GM18868 (cell line): Measurements from ENCODE around the gene CBFB.
A peak's percentile ranks its signal among the peaks of the same experiment; 100 is the strongest.
"Not testable (repeated sequence)": the region's sequence is repeated elsewhere in the genome, so short reads cannot be mapped to it uniquely, and the experiment has no call there.

Source experiments
- ATAC-seq: cut with Tn5 transposase; IDR thresholded peaks from one replicate; pipeline ENCODE4 v1.9.1; 2021; ENCODE audit warnings: mild to moderate bottlenecking, moderate library complexity; ENCODE audit not compliant: unreplicated experiment

Gene CBFB

GRCh38 chr16:67040166-67040565, 11.2 kb downstream of the CBFB start:
- no peak for ATAC-seq

DNA sequence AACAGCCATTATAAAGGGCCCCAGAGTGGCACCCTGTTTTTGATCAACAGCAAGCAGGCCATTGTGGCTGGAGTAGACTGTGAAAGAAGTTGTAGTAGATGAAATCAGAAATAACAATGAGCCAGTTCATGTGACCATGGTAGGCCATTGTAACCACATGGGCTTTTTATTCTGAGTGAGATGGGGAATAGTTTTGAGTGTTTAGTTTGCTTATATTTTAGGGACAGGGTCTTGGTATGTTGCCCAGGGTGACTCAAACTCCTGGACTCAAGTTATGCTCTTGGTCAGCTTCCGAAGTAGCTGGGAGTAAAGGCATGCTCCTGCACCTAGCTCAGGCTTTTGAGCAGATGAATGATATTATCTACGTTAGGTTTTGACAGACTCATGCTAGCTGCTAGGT, 12.0 kb downstream of the CBFB start:
- ATAC-seq = no peak

GRCh38 chr16:67041520-67041919, 12.6 kb downstream of the CBFB start:
- not testable (repeated sequence) for ATAC-seq

- no peak for ATAC-seq
These were observed 14.5 kb downstream of the CBFB start for GRCh38 chr16:67043420-67043819.

GRCh38 chr16:67050796-67051195, 21.8 kb downstream of the CBFB start:
- no peak for ATAC-seq

- ATAC-seq = no peak
These were observed 23.4 kb downstream of the CBFB start for GRCh38 chr16:67052399-67052798.

DNA sequence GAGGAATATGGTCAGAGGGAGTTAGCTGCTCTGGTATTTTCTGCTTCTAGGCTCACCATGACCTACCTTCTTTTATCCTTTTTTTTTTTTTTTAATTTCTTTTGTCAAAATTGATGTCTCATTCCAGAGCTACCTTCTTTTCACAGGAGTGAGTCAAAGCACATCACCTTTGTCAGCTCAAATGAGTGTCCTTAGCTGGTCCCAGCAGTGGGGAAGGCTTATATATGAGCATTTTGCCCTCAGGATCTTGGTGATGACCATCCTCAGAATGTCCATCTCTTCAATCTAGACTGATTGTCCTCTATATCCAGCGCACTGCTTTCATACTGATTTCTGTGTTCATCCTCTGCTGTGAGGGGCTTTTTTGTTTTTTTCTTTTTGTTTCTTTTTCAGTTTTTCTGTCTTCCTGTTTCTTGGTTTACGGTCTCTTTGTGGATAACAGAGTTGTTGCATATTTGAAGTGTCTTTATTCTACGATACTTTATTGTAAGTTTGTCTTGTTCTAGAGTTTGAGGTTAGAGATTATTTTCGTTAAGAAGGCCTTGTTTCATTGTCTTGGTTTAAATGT, 24.9 kb downstream of the CBFB start:
- no peak for ATAC-seq

DNA sequence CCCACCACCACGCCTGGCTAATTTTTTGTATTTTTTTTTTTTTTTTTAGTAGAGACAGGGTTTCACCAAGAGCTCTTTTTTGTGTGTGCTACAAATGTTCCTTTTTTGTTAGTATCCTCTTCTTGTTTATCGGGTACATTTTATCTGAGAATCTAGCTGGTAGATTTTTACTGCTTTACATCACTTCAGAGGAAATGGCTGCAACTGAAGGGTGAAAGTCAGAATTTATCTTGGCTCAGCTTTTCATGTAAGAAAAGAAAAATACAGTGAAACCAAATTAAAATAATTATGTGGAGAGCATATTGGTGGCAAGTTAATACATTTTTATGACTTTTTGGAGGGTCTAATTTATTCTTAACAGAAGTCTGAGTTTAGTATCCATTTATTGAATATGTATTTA, 26.0 kb downstream of the CBFB start:
- no peak for ATAC-seq

DNA sequence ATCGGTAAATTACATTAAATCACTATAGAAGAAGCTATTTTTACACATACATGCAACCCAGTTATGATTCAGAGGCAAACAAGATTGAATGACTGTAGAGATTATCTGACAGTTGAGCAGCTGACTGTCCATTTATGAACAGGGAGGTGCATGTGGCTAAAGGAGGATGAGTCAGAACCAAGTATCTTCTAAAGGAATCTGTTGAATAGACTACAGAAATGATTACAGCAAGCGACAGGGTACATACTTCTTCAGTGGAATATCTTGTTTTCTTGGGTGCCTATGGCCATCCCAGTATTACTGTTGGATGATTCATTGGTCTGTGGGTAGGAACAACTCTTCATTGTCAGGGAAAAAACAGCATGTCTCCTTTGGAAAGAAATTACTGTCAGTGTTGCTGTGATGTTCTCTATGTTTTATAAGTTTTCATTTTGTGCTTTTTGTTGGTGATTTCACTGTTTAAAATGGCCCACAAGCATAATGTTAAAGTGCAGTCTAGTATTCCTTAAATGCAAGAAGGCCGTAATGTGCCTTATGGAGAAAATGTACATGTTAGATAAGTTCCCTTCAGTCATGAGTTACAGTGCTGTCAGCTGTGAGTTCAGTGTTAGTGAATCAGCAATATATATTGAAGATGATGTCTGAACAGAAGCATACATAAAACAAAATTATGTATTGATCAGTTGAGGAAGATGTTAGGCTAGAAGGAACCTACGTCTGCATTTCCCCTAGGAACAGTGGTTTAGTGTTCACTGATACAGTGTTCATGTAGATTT, 27.0 kb downstream of the CBFB start:
- ATAC-seq = peak; percentile 86

DNA sequence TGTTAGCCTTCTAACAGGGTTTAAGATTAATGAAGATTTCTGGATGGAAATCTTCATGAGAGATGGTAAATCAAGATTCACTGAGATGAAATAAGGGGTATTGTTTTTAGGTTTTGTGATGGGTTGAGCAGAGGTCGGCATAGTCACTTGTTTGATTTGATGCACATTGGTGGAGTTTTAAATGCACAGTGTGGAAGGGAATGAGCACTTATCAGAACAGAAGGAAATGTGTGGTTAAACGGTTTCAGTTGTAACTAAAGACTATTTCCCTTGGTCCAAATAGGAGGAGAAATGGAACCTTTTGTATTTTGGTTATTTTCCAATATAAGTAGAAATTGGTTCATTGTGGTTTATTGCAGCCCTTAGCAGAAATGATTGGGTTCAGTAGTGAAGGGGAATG, 34.1 kb downstream of the CBFB start:
- no peak for ATAC-seq

- ATAC-seq = no peak
These were observed 39.3 kb downstream of the CBFB start for GRCh38 chr16:67068212-67068753.

DNA sequence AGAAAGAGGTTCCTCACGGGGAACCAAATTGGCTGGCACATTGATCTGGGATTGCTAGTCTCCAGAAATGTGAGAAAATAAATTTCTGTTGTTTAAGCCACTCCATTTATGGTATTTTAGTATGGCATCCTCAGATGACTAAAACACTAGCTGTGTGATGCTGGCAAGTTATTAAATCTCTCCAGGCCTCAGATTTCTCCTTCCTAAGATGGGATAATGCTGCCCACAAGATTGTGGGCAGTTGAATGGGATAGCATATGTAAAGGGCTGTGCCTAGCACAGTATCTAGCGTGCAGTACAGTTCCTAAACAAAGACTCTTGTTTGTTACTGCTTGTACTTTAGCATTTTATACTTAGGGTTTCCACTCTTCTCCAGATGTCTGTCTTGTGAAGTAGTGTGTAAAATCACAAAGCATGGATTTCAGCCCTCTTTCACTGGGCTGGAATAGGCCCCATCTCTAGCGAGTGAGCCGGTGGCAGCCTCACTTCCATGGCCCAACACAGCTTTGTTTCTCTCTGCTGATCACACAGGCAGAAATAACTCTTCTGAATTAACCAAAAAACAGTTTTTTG, 42.6 kb downstream of the CBFB start:
- no peak for ATAC-seq

DNA sequence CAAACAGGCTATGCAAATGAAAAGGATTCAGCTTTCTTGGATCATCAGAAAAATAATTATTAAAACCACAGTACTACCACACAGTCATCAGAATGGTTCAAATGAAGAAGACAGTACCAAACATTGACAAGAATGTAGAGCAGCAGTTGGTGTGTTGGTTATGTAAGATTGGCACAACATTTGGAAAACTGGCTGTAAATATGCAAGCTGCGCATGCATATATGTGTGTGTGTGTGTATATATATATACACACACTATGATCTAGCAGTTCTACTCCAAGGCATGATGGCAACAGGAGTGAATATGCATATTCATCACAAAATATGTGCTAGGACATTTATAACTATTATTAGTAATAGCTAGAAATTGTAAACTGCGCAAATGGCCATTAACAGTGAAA, 46.4 kb downstream of the CBFB start:
- ATAC-seq = no peak

GRCh38 chr16:67077871-67078270, 48.9 kb downstream of the CBFB start:
- no peak for ATAC-seq

- no peak for ATAC-seq
These were observed 53.2 kb downstream of the CBFB start for GRCh38 chr16:67082100-67082499.

DNA sequence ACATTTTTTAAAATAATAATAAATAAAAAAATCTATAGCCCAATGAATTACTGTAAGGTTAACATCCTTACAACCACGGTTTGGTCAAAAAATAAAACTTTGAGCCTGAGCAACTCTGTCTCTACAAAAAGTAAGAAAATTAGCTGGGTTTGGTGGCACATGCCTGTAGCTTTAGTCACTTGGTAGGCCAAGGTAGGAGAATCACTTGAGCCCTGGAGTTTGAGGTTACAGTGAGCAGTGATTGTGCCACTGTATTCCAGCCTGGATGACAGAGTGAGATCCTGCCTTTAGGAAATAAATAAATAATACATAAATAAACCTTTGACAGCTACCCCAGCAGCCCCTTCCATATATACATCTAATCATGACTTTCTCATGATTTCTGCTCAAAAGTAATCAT, 53.9 kb downstream of the CBFB start:
- ATAC-seq = no peak

DNA sequence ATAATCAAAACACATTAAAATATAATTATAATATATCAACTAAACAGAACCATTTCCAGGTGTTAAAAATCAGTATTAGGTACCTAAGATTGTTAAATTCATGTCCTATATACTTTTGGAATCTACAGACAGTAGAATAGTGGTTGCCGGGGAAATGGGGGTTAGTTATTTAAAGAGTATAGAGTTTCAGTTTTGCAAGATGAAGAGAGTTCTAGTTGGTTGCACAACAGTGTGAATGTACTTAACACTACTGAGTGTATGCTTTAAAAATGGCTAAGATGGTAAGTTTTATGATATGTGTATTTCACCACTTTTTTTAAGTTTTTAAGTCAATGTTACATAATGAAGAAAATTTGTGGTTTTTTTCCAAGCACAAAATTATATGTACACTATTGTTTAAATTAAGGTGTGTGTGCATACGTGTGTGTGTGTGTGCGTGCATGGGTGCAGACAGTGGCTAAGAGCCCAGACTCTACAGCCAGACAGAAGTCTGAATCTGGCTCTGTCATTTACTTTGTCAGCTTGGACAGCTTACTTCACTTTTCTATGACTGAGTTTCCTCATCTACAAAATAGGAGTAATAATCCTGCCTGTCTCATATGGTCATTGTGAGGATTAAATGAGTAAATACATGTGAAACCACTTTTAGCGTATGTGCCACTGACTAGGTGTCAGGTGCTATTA, 55.5 kb downstream of the CBFB start:
- peak; percentile 90 for ATAC-seq

- ATAC-seq = no peak
These were observed 57.9 kb downstream of the CBFB start for GRCh38 chr16:67086822-67087221.

DNA sequence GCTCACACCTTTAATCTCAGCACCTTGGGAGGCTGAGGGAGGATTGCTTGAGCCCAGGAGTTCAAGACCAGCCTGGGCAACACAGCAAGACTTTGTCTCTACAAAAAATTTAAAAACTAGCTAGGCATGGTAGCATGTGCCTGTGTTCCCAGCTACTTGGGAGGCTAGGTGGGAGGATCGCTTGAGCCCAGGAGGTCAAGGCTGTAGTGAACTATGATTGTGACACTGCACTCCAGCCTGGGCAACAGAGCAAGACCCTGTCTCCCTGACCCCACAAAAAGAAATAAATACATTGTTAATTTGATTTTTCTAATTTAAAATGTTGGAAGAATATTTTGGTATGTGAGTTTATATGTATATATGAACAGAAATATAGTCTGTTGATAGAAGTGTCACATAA, 58.3 kb downstream of the CBFB start:
- no peak for ATAC-seq

GRCh38 chr16:67087803-67088202, 58.9 kb downstream of the CBFB start:
- ATAC-seq = no peak

DNA sequence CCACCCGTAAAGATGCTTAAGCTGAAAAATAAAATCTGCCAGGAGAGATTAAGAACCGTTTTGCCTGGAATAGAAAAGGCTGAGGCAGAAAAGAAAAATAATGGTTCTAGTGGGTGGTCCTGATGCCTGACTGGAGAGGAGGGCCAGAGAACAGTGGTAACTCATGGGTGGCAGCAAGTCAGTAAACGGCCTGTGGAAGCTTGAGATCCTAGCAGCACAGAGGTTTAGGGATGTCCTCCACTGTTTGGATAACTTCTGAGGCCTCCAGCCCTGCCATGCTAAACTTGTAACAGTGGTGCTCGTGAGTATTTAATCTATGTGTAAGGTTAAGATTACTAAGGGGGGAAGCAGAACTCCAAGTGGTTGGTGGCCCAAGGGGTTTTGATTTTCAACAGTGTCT, 59.6 kb downstream of the CBFB start:
- no peak for ATAC-seq

- no peak for ATAC-seq
These were observed 60.2 kb downstream of the CBFB start for GRCh38 chr16:67089101-67089500.
